ENCODE data around the gene TMC5.

GRCh38 chr16:19446300-19446846 is 28.7 kb downstream of the TMC5 start:
- TF ChIP-seq GATA2 (IDR thresholded peaks at IDR 0.05; ENCODE audit: low read depth, low read length) (no peak), GATA3 (IDR thresholded peaks at IDR 0.05; ENCODE audit: low read depth, low read length) (no peak)

All from SH-SY5Y (cell line).